GM12878 (cell line): ENCODE measurements around the gene TMPRSS9. TPM values are rescaled to one million over a fixed set of nuclear protein-coding genes. Genes with fewer than 3 reads are reported as not detected.

Experiments used
- ATAC-seq: fragments of 200-7000 bp; cut with Tn5 transposase; 3 replicates; pipeline ENCODE4 v1.9.1; 2020; ENCODE audit warnings: mild to moderate bottlenecking, moderate library complexity
- BruUV-seq: library from RNA; stranded (reverse); fragments of 400-500 nt; replicated peaks from 2 replicates; lab custom pipeline; 2021; lab: Mats Ljungman, UMichigan
- CTCF ChIA-PET: fragments of 300-600 bp; sonication (Branson Sonifier 250); formaldehyde crosslinking; extraction: SDS; loops from one replicate; lab custom pipeline; 2021; ENCODE audit warnings: inconsistent platforms; lab: Yijun Ruan, JAX
- POLR2A ChIA-PET: fragments of 350-600 bp; formaldehyde crosslinking; extraction: SDS; loops from one replicate; lab custom pipeline; 2021; ENCODE audit warnings: inconsistent platforms; lab: Charles Lee
- RAD21 ChIA-PET: fragments of 300-600 bp; sonication (Branson Sonifier 250); formaldehyde crosslinking; loops from one replicate; lab custom pipeline; 2023; ENCODE audit warnings: antibody characterized with exemption; ENCODE audit not compliant: unreplicated experiment; lab: Charles Lee
- SMC1A ChIA-PET: fragments of 300-600 bp; sonication (Branson Sonifier 250); formaldehyde crosslinking; loops from one replicate; lab custom pipeline; 2023; ENCODE audit not compliant: unreplicated experiment, uncharacterized antibody; lab: Charles Lee
- DNase-seq: peaks from one replicate; pipeline ENCODE4 v3.0.0-alpha.2; 2011; ENCODE audit warnings: low read depth, low spot score
- FAIRE-seq: peaks from 3 replicates; lab custom pipeline; 2011; peaks lifted over from hg19 to GRCh38; lab: Jason Lieb, UNC
- H2AFZ ChIP-seq: 2 replicates; pipeline ENCODE4 v1.6.0; 2011; ENCODE audit warnings: low read depth, low read length, control low read depth; ENCODE audit not compliant: control insufficient read depth
- H3K27ac ChIP-seq: 2 replicates; pipeline ENCODE4 v1.5.1; 2011; ENCODE audit warnings: control low read depth; ENCODE audit not compliant: control insufficient read depth, insufficient read depth
- H3K27me3 ChIP-seq, 2 experiments: replicated peaks in 1 of 2; 2 replicates each; pipeline versions ENCODE4 v1.6.0 to v1.6.1; 2011; ENCODE audit warnings: low read length in 1 of 2; ENCODE audit not compliant: control insufficient read depth in 2 of 2, insufficient read depth in 2 of 2
- H3K36me3 ChIP-seq, 2 experiments: 2 replicates each; pipeline ENCODE4 v1.5.1; 2011; ENCODE audit warnings: low read length in 1 of 2; ENCODE audit not compliant: control insufficient read depth in 2 of 2, insufficient read depth in 2 of 2
- H3K4me1 ChIP-seq: 2 replicates; pipeline ENCODE4 v1.6.1; 2011; ENCODE audit warnings: mild to moderate bottlenecking, low read length, moderate library complexity, mixed read lengths; ENCODE audit not compliant: control insufficient read depth, insufficient read depth
- H3K4me2 ChIP-seq: 2 replicates; pipeline ENCODE4 v1.6.0; 2011; ENCODE audit warnings: control low read depth; ENCODE audit not compliant: control insufficient read depth, insufficient read depth
- H3K4me3 ChIP-seq: fragments of 200-600 bp; sonication (generic); 2 replicates; pipeline ENCODE4 v1.5.1; 2016
- H3K79me2 ChIP-seq: 2 replicates; pipeline ENCODE4 v1.6.0; 2011; ENCODE audit warnings: low read length; ENCODE audit not compliant: control insufficient read depth, insufficient read depth
- H3K9ac ChIP-seq: 2 replicates; pipeline ENCODE4 v1.8.0; 2011; ENCODE audit warnings: low read length, control low read depth, mixed read lengths; ENCODE audit not compliant: control insufficient read depth, insufficient read depth
- H3K9me3 ChIP-seq: replicated peaks from 3 replicates; pipeline ENCODE4 v1.5.1; 2011; ENCODE audit warnings: mild to moderate bottlenecking, low read length; ENCODE audit not compliant: control insufficient read depth, insufficient read depth
- H4K20me1 ChIP-seq: 2 replicates; pipeline ENCODE4 v1.6.0; 2011; ENCODE audit not compliant: control insufficient read depth, insufficient read depth
- CREB1 ChIP-seq: IDR thresholded peaks from 2 replicates; pipeline ENCODE4 v1.6.1; 2012; ENCODE audit warnings: low read depth, mild to moderate bottlenecking, inconsistent platforms
- GATAD2B ChIP-seq: fragments of 450-650 bp; conservative IDR thresholded peaks from 2 replicates; pipeline ENCODE4 v1.6.1; 2017; ENCODE audit warnings: low read depth, mild to moderate bottlenecking, moderate library complexity
- POLR2A ChIP-seq: IDR thresholded peaks from 2 replicates; pipeline ENCODE4 v1.6.1; 2011; ENCODE audit warnings: low read depth, mild to moderate bottlenecking, low read length
- TCF12 ChIP-seq: IDR thresholded peaks from 2 replicates; pipeline ENCODE4 v1.6.1; 2011; ENCODE audit warnings: low read depth, mild to moderate bottlenecking, low read length
- WGBS: methylation state at CpG from one replicate; pipeline ENCODE4 v1.1.6; 2016; ENCODE audit warnings: low lambda C conversion rate; ENCODE audit not compliant: insufficient replicate concordance, insufficient coverage; ENCODE audit errors: missing lambda C conversion rate; 5-methylcytosine and 5-hydroxymethylcytosine counted together
- in situ Hi-C: fragments of 300-500 bp; cut with MboI; formaldehyde crosslinking; loops from 9 replicates; pipeline ENCODE4 v1.14.3; 2018; ENCODE audit warnings: mixed read lengths
- intact Hi-C: fragments of 100-400 bp; cut with micrococcal nuclease; formaldehyde crosslinking; loops from one replicate; pipeline ENCODE4 v1.14.2; 2022; ENCODE audit not compliant: unreplicated experiment
- polyA plus RNA-seq, 11 experiments: library from polyadenylated mRNA; depleted of rRNA in 4 of 11; unstranded in 6 of 11; stranded (reverse) in 5 of 11; fragments of >200 nt; fragmentation: Nextera tagmentation in 4 of 11; fragmentation: Illumina TruSeq in 1 of 11; extraction: Ambion mirVana in 4 of 11; extraction: Trizol in 1 of 11; gene quantifications; 1 replicate in 1 of 11; 2 replicates in 10 of 11; pipeline versions ENCODE4 v1.2.1 to v1.2.3, GENCODE V29; 2011 to 2016; ENCODE audit warnings: inconsistent platforms in 2 of 11, missing spikeins in 2 of 11, low read depth in 1 of 11
- total RNA-seq, 4 experiments: library from RNA; depleted of rRNA in 3 of 4; stranded (reverse); fragments of >200 nt in 3 of 4; fragmentation: Illumina TruSeq in 1 of 4; extraction: Trizol in 1 of 4; gene quantifications; 2 replicates each; pipeline versions ENCODE4 v1.2.1 to v1.2.3, GENCODE V29; 2013 to 2021

TMPRSS9 gene
- total and polyA plus RNA-seq, 10 of the 15 experiments (the other 5 are each of a cell fraction or from before 2014, with no cell fraction given): 0.24 TPM; not detected in 9

DNA sequence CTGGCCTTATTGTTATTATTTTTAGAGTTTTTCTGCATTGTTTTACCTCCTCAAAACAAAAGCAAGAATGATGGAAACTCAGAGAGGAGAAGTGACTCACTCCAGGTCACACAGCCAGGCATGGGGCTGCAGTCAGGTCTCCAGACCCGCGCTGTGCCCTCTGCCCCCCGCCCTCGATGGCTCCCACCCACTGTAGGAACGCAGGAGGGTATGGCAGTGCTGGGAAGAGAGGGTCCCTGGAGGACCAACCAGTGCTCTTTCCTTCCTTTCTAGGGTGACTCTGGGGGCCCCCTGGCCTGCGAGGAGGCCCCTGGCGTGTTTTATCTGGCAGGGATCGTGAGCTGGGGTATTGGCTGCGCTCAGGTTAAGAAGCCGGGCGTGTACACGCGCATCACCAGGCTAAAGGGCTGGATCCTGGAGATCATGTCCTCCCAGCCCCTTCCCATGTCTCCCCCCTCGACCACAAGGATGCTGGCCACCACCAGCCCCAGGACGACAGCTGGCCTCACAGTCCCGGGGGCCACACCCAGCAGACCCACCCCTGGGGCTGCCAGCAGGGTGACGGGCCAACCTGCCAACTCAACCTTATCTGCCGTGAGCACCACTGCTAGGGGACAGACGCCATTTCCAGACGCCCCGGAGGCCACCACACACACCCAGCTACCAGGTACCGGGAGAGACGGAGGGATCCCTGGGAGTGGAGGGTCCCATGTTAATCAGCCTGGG, 61.7 kb downstream of the TMPRSS9 start:
- WGBS: 98% methylated on average over 23 of the region's 23 CpGs

DNA sequence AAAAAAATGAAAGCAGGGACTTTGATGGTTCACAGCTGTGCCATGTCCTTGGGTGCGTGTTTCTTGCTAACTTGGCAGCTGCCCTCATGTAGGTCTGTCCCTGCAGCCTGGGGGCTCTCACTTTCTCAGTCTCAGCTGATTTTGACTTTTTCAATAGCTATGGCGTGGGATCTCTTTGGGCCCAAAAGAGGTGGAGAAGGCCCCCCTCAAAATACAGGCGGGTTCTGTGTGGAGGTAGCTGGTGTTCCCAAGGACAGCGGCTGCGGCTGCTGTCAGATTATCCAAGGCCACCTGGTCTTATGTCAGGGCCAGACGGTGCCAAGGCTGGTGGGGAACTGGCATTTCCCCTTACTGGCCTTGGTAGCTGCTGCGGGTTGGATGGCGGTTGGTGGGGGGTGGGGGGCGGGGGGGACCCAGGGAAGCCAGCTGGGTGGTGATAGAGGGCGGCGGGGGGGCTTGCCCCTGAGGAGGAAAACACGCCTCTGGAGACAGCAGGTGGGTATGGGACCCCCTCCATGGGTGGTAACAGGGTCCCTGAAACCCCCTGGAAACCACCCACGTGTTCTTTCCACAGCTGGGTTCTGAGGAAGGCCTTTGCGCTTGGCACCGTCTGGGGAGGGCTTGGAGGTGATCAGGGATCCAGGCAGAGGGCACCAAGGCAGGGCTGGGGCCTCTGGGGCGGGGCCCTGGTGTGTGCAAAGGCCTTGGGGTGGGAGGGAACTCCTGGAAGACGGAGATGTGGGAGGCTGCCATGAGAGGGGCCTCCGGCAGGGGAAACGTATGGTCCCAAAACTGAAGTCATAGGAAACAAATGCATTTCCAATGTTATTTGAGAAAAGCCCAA, 63.2 kb downstream of the TMPRSS9 start:
- in situ Hi-C loops: no loop called here
- no peak overlapping the region for H3K27ac ChIP-seq
- H3K4me3 ChIP-seq: no peak overlapping the region
- ChIA-PET CTCF (interaction anchor here (0.6 to 0.7 kb wide), 2 partner anchors 53 to 225 kb away, joined by 3 read pairs; partner anchors contain the start of gene GADD45B), SMC1A (no interaction called here), POLR2A (interaction anchor here (0.6 kb wide), 1 partner anchor 1210 kb away, joined by 3 read pairs; no protein-coding TSS in a partner anchor), RAD21 (no interaction called here)
- peaks cover 9% of the 10 kb centered on the region for H3K4me1 ChIP-seq
- ATAC-seq: no peak
- no peak overlapping the region for H3K4me2 ChIP-seq
- H3K36me3 ChIP-seq: peaks cover 0 to 5% of the 10 kb centered on the region in 2 experiments; a peak in 2 of 4 replicates
- no peak overlapping the region for H3K9ac ChIP-seq
- intact Hi-C loops: no loop called here
- TF ChIP-seq GATAD2B: no peak
- 0 out of 2 replicates have a peak, but pooled peaks have one; percentile 9 for TF ChIP-seq TCF12
- TF ChIP-seq, all 136 proteins: peak for 1
- H3K27me3 ChIP-seq: no peaks in the 10 kb centered on the region
- no peaks in the 10 kb centered on the region for H3K9me3 ChIP-seq
- FAIRE-seq (no peak), DNase-seq (no peak)
- WGBS: 91% methylated on average over 12 of the region's 19 CpGs
- no peak overlapping the region for H2AFZ ChIP-seq
- no peaks in the 10 kb centered on the region; the same call in 1 of the 2 replicates for H4K20me1 ChIP-seq
- H3K79me2 ChIP-seq: peaks cover 22% of the 10 kb centered on the region
- BruUV-seq: no TSS peak

More for the DNA sequence above, 61.7 kb downstream of the TMPRSS9 start:
- CTCF ChIA-PET: no interaction called here
- Histone ChIP-seq H3K27ac (no peak overlapping the region), H3K79me2 (peaks cover 16% of the 10 kb centered on the region), H3K9me3 (no peaks in the 10 kb centered on the region), H3K27me3 (no peaks in the 10 kb centered on the region), H3K4me1 (peaks cover 4% of the 10 kb centered on the region)
- SMC1A ChIA-PET: no interaction called here
- DNase-seq: no peak
- no TSS peak for BruUV-seq
- intact Hi-C loops: no loop called here
- in situ Hi-C loops: no loop called here
- peak; percentile 35; the same call in 1 of the 2 replicates for TF ChIP-seq POLR2A
- no peak for TF ChIP-seq CREB1
- TF ChIP-seq, all 136 proteins: peak for 1
- no peak overlapping the region for H3K4me3 ChIP-seq
- ATAC-seq (no peak), FAIRE-seq (no peak)
- H3K9ac ChIP-seq: no peak overlapping the region
- H3K36me3 ChIP-seq: peaks cover 0 to 5% of the 10 kb centered on the region in 2 experiments; a peak in 2 of 4 replicates
- no peak overlapping the region for H3K4me2 ChIP-seq
- ChIA-PET RAD21 (no interaction called here), POLR2A (no interaction called here)
- no peaks in the 10 kb centered on the region; the same call in 1 of the 2 replicates for H4K20me1 ChIP-seq
- H2AFZ ChIP-seq: no peak overlapping the region
